ENCODE data around the gene HHLA2.

Gene HHLA2

DNA sequence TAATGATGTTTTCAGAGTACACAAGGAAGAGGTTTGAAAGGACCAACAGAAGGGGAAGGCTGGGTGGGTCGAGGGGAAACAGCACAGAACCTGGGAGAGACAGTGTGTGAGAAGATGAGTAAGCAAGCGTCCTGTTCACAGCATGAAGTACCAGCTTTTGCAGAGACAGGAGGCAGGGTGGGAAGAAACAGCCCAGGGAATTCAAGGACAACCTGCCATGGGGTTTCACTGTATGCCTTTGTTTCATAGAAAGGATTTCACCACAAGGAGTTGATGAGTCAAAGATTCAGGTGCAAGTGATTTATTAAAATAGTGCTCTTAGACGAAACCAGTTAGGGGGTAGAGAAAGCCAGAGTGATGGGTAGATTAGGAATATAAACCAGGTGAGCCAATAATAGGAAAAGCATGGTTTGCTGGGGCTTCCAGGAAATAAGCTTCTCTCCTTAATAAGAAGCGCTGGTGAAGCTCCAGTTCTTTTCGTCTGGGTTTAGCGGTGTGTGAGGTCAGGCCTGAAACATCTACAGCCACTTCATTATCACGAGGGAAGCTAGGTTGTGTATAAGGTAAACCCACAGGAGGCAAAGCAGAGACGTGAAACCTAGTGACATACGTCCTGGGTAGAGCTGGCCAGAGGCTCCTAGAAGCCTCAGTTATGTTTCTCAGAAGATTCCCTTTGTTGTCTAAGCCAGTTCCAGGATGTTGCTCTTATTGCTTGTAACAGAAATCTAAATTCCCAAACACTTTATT lies 3.9 kb downstream of the HHLA2 start:
- no peak for DNase-seq (ENCODE audit: low spot score)

DNA sequence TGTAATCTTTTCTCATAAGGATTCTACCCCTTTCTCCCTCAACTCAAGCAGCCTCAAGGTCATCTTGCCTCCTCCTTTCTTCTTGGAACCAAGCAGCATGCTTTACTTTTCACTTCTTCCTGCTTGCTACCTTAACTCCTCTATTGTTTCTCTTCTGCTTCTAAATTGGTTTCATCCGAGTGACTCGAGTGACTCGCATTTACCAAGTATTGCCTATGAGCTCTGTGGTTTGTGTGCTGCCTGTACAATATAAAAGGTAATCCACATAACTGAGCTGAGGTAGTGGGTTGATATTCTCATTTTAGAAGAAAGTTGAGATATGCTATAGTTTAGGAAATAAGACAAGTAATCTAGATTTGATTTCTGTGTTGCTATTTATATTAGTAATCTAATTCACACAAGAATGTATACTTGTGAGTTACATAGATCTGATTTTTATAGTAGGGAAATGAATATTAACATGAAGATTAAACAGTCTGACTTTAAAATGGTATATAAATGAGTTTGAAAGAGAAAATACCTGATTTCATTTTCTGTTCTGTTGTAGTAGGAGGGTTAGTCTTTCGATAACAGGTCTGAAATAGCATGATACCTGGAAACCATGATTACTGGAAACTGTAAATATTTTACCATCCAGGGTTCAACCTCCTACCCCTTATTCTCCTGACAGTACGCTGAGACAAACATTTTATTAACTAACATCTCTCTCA lies 5.5 kb downstream of the HHLA2 start:
- DNase-seq (ENCODE audit: low spot score), result no peak

DNA sequence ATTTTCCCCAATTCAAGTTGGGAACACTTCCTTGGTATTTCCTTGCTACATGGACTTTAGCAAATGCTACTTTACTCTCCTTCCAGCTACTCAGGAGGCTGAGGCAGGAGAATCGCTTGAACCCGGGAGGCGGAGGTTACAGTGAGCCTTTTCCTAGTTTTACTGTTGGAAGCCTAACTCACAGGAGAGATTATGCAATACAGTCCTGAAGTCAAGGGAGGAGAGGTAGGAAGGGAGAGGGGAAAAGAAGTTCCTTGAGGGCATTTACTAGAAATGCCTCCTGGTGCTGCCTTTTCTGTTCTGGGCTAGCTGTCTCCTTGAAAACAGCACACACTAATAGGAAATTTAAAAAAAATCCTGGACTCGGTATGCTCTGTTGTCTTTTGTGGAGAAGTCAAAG lies 6.2 kb downstream of the HHLA2 start:
- no peak for DNase-seq (ENCODE audit: low spot score)

DNA sequence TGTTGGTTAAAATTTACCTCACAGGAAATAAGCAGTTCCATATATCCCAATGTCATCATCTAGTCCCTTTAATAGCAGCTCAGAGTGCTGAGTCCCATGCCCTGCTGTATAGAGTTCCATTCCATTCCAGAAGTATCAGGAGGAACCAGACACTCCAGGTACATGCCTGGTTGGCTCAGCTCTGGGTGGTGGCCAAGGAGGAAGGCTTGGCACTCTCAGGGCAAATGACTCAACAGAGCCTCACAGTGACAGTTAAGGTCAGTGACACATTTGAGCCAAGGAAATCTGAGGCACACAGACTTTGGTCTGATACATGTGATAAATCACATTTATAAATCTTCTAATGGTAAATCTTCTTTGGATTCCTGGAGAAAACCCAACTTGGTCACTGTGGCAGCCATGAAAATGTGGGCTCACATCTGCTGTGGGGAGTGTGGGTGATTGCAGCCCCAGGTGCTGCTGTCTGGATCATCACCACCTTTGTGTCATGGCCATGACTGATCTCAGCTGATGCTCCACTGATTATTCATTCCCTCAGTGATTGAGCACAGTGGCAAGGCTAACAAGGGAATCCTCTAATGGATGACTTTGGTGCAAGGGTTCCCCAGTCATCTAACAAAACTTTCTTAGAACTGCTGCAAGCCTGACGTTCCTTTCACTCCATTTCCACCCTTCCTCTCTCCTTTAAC lies 9.3 kb downstream of the HHLA2 start:
- DNase-seq (ENCODE audit: low spot score), result no peak

DNA sequence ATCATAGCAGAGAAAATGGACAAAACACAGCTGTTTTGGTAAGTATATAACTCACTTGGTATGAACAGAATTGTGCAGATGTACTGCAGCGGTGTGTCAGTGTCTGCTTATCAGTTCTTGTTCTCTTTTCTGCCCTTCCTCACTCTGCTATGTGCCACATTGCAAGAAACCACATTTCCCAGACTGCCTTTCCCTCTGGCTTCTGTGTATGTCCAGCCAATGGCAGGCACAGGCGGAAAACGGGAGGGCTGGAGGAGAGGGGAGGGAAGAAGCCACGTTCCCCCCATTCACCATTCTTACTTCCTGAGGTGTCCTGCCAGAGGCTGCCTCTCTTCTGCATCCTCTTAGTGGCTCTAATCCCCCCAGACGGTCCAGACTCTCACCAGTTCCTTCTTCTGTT lies 15.4 kb downstream of the HHLA2 start:
- no peak for DNase-seq (ENCODE audit: low spot score)

DNA sequence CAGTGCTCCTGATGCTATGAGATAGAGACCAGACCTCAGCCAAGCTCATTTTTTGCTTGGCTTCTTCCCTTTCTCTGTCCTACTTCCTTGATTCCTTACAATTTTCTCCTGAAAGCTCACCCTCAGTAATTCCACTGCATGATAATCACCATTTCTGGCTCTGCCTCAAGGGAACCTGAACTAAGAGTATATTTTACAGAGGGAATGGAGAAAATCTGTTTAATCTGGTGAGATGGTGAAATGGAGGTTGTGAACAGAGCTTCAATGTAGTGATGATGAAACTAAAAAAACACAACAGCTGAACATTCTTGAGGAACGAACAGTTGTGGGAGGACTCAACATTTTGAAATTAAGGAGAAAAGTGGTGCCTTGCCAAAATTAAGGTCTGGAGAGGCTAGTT lies 16.3 kb downstream of the HHLA2 start:
- no peak for DNase-seq (ENCODE audit: low spot score)

DNA sequence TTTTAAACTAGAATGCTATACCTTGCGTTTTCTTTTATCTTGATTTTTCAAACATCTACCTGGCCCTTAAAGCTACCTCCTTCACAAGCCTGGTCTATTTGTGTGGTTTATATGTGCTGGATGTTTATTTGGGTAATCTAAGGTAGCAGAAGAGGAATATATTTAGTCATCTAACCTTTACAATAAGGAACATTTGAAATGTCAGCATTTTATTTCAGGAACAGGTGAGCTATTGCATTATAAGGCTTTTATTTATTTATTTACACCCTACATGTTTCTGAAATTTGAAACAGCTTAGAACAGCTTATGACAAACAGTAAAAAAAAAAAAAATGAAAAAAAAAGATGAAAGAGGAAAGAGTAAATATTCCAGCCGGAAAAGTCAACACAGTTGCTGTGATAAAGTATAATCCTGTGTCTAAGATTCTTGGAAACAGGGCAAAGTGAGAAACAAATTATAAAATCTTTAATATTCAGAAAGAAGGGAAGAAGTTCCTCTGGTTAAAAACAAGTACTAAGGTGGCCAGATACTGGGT lies 19.5 kb downstream of the HHLA2 start:
- no peak for DNase-seq (ENCODE audit: low spot score)

DNA sequence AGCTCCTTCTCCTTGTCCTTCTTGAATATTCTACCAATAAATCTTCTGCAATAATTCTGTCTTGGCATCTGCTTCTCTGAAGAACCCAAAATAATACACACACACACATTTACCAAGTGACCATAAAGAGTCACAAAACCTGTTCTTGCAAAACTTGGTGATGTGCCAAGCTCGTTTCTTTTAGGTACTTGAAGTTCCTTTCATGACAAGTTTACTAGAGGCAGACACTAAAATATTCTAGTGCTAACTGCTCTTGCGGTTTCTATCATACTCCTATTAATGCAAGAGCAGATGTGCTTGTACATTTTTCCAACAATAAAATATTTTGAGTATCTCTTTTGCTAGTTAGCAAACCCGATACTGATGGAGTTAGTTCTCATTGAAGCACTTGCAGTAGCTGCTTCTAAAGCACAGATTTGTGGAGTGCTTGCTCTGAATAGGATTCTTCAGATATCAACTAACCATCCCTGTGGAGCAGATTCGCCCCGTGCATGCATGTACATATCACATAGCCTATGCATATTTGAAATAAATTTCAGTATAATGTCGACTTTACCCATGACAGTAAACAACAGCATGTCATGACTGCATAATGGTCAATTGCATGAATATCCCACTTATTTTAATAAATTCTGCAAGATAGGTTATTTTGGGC lies 23.2 kb downstream of the HHLA2 start:
- DNase-seq (ENCODE audit: low spot score), result no peak

DNA sequence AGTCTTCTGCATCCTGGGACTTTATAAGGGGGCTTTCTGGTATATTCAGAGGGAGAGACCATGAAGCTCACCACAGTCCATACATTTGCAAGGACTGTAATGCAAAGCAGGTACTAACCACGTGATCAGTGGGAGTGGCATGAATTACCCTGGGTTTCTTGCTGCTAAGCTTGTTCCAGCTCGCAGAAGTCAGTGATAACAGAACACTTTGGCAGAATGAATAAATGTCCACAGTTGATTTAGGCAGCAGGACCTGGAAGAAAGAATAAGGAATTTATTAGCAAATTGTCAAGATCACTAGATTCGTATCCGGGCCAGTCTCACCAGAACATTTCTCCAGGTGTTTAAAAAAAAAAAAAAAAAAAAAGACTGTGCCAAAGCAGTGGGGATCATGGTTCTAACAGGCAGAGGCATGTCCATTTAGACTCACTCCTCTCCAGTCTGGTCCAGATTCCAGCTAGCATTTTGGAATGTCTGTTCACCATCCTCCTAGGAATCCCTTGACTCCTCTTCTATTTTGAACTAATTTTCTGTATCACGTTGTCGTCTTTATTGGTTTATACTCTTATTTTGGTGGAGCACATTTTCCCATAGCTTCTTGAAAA lies 24.5 kb downstream of the HHLA2 start:
- no peak for DNase-seq (ENCODE audit: low spot score)

DNA sequence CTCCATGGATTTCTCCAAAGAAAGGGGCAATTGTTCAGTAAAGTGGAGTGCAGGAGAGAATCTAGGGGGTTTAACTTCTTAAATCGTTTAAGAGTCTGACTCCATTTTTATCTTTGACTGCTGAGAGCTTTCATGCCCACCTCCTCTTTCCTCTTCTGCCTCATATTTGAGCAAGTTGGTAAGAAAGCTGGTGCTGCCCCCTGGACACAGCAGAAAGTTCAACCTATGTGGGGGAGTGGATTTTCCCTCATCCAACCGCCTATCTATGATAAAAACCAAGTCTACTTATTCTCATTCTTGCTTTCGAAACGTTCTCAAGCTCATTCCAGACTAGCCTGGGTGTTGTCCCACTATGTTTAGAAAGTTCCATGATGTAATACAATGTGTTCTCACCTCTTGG lies 26.0 kb downstream of the HHLA2 start:
- no peak for DNase-seq (ENCODE audit: low spot score)

DNA sequence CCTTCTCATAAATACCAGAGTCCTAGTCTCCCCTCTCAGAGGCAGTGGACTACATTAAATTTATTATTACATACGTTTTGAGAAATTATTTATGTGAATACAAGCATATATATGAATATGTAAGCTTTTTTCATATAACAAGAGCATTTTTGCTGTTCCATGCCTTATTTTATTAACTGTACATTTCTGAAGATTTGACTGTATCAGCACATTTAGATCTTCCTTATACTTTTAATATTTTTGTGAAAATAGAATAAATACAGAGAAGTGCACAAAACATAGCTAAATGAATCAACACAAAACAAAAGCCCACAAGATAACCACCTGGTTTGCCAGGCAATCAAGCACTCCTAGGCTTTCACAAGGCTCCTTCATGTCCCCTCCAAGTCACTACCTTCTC lies 27.8 kb downstream of the HHLA2 start:
- DNase-seq (ENCODE audit: low spot score), result no peak

DNA sequence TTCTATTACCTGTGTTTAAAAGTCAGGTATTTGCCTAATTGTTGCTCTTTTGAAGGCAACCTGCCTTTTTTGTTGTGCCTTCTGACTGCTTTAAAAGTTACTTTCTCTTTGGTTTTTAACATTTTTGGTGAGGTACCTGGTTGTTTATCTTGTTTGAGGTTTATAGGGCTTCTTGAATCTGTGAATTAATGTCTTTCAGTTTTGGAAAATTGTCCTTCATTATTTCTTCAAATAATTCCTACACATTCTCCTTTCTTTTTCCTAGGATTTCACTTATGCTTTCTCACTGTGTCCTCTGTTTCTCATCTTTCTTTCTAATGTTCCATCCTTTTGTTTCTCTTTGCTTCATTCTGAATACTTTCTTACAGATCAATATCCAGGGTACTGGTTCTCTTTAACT lies 30.8 kb downstream of the HHLA2 start:
- no peak for DNase-seq (ENCODE audit: low spot score)

DNA sequence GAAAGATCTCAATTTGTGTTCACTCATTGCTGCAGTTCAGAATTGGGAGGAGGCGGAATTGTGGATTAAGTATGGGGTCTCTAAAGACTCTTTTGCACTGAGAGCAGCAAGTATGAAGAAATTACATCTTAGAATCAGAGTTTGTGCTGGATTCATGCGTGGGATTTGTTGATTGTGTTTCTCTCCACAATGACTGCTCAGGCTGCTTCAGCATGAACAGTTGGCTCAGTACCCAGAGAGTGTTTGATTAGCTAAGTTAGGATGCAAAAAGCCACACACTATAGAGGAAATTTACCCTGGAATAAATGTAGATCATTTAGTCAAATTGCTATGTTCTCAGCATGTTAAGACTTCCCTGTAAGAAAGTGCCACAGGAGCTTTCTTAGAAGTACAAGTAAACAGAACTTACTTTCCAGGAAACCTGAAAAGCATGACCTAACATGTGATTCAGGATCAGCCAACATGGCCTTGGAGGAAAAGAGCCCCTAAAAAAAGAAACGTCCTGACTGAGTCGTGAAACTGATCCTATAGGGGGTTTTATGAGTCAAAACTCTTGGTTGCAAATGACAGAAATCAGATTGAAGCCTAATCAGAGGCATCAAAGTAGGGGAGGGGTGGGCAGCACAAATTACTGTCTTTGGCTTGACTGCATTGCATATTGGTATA lies 32.6 kb downstream of the HHLA2 start:
- no peak for DNase-seq (ENCODE audit: low spot score)

DNA sequence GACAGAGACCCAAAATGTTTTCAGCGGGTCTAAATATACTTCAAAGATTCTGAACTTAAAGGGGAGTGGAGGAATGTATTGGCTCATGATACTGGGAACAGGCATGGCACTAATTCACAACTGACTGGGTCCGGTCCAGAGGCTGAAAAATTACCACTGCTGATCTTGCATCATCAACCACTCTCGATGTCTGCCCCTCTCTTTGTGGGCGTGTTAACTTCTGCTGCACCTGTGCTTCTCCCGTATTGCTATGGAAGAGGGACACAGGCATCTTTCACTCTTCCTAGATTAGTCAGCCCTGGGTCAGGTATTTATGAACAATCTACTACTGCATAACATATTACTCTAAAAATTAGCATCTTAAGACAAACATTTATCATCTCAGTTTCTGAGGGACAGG lies 33.2 kb downstream of the HHLA2 start:
- DNase-seq (ENCODE audit: low spot score), result no peak

DNA sequence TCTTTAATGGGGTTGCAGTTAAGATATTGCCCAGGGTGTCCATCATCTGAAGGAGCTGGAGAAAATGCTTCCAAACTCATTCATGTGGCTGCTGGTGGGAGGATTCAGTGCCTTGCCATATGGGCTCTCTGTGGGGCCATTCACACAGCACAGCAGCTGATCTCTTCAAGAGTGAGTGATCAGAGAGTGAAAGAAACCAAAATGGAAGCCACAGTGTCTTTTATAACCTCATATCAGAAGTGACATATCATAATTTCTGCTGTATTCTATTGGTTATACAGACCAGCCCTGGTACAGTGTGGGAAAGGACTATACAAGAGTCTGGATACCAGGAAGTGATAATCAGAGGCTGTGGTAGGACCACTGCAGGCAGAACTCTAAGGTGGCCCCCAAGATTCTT lies 33.6 kb downstream of the HHLA2 start:
- no peak for DNase-seq (ENCODE audit: low spot score)

DNA sequence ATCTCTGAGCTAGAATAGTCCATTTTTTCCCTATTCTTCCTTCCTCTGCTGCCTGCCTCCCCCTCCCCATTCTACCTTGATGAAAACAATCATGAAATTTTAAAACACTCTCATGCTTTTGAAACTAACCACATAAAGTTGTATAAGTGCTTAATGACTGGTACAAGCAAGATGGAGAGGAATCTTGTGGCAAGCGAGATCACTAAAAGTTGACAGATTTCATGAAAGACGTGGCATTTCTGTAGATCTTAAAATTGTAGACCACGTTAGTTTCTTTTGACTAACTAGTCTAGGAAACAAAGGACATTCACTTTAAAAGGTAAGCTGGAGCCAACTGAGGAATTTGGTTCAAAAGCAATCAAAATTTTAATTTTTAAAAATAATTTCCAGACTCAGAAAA lies 35.4 kb downstream of the HHLA2 start:
- no peak for DNase-seq (ENCODE audit: low spot score)

DNA sequence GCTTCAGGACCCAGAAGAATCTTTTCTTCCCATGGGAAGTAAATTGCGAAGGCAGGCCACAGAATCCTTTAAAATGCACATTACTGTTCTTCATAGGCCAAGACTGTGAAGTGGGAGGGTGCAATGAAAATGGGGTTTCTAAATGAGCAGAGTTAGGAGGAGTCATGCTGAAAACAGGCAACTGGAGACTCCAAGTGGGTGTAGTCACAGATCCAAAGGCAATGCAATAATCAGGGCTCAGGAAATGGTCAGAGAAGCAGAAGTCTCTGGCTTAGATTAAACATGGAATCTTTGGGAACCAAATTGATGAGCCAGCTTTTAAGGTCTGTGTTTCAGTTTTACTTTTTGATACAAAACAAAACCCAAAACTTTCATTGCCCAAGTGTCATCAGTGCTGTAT lies 37.6 kb downstream of the HHLA2 start:
- no peak for DNase-seq (ENCODE audit: low spot score)

DNA sequence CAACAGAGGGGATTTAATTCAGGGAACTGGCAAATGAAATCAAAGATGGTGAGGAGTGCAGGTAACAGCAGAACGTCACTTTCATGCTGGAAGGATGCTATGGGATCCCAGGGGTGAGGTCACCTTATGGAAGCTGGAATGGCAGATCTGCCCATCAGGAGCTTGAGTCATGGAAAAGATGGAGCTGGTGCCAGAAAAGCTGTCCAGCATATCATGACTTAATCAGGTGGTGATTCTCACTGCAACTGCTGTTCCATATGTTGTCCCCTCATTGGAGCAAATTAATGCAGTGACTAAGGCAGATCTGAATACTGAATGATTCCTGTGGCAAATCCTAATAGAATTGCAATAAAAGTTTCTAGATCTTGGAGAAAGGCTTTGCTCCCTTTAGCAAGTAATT lies 38.4 kb downstream of the HHLA2 start:
- DNase-seq (ENCODE audit: low spot score), result no peak

DNA sequence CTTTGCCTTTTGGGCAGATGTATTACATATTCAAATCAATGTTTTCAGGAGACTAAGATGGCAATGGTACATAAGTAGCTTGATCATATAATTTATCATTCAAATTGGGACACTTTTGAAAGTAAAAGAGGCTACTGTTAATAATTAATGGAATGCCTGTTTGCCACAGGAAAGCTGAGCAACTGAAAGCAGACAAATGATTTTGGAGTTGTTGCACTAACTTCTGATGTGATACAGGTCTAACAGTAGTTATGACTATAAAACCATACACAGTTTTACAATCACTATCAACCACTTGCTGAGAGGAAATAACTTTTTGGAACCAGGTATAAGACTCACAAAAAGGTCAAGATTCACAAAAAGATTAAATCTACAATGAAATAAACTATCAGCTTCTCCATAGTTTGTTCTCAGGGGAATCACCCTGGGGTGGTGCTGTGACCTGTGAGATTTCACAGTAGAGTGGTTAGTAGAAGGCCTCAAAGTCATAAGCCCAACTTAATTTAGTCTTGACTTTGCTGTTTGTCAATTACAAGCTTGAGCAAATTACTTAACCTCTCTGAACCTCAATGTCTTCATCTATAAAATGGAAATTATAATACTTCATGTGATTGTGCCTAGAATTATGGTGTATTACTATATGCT lies 42.7 kb downstream of the HHLA2 start:
- DNase-seq (ENCODE audit: low spot score), result no peak

DNA sequence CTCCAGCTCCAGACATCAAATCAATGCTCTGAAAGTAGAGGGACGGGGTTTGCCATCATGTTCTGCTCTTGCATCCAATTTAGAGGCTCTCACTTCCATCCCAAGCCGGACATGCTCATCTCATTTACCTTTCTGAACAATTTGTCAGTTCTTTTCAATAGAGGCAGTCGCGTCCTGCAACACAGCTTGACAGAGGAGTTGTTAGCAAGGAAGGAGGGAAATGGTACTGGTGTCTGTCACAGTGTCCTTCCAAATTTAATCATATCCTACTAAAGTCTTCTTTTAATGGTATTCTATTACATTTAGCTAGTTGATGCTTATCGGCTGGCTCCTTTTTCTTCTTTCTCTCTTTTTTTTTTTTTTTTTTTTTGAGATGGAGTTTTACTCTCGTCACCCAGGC lies 45.6 kb downstream of the HHLA2 start:
- DNase-seq (ENCODE audit: low spot score), result no peak
